Thyroid gland (tissue), 4 donors: ENCODE data around the gene ZKSCAN5. TPM values are rescaled to one million over a fixed set of nuclear protein-coding genes. Genes with fewer than 3 reads are reported as not detected.

Source experiments
- DNase-seq, 2 donors: peaks; one replicate each; pipeline ENCODE4 v3.0.0-alpha.2; 2019
- H3K27ac ChIP-seq, 3 donors: fragments of 200-600 bp; sonication (generic); 1 replicate in 2 of 3; 2 replicates in 1 of 3; pipeline ENCODE4 v1.5.1; 2016 to 2019; ENCODE audit warnings: mild to moderate bottlenecking in 1 of 3, moderate library complexity in 1 of 3
- H3K27me3 ChIP-seq: fragments of 200-600 bp; sonication (generic); one replicate; pipeline ENCODE4 v1.5.1; 2019
- H3K36me3 ChIP-seq, 2 donors: fragments of 200-600 bp; sonication (generic); one replicate each; pipeline ENCODE4 v1.5.1; 2016 to 2019
- H3K4me1 ChIP-seq, 2 donors: fragments of 200-600 bp; sonication (generic); one replicate each; pipeline ENCODE4 v1.5.1; 2017 to 2019
- H3K4me3 ChIP-seq, 3 donors: fragments of 200-600 bp; sonication (generic); replicated peaks in 1 of 3; 1 replicate in 2 of 3; 2 replicates in 1 of 3; pipeline ENCODE4 v1.5.1; 2016; ENCODE audit warnings: mild to moderate bottlenecking in 1 of 3
- H3K9me3 ChIP-seq: fragments of 200-600 bp; sonication (generic); one replicate; pipeline ENCODE4 v1.5.1; 2017
- CTCF ChIP-seq, 6 experiments: fragments of 200-600 bp in 3 of 6; fragments of 450-650 bp in 3 of 6; sonication (generic) in 3 of 6; IDR thresholded peaks; one replicate each; pipeline ENCODE4 v1.5.1; 2016 to 2019; ENCODE audit warnings: antibody characterized with exemption in 6 of 6, mild to moderate bottlenecking in 2 of 6, inconsistent platforms in 1 of 6, moderate library complexity in 1 of 6
- POLR2A ChIP-seq, 2 donors: fragments of 450-650 bp; IDR thresholded peaks; one replicate each; pipeline ENCODE4 v1.6.1; 2017; ENCODE audit warnings: antibody characterized with exemption in 2 of 2, mild to moderate bottlenecking in 2 of 2, moderate library complexity in 1 of 2
- WGBS, 2 donors: methylation state at CpG; one replicate each; pipeline ENCODE4 v1.1.5; 2017; 5-methylcytosine and 5-hydroxymethylcytosine counted together
- intact Hi-C: fragments of 100-400 bp; cut with DNase I; formaldehyde crosslinking; loops from one replicate; pipeline ENCODE4 v1.15.1; 2023
- total RNA-seq, 4 donors: library from RNA; depleted of rRNA; stranded (reverse); fragments of >200 nt; gene quantifications; one replicate each; pipeline ENCODE4 v1.2.3, GENCODE V29; 2016

Gene ZKSCAN5
- total RNA-seq, 4 donors from 2014 or later = 8.7 to 14.1 (median 9.7) TPM

GRCh38 chr7:99457650-99458493, 46.6 kb upstream of the ZKSCAN5 start:
- DNase-seq = no peak
- intact Hi-C loops = no loop called here
- no peak for TF ChIP-seq POLR2A (IDR thresholded peaks at IDR 0.05)
- TF ChIP-seq CTCF (IDR thresholded peaks at IDR 0.05) = no peak
- H3K27me3 ChIP-seq = no peaks in the 10 kb centered on the region
- peaks cover 24 to 25% of the 10 kb centered on the region in 2 donors for H3K36me3 ChIP-seq
- H3K4me3 ChIP-seq = no peak overlapping the region
- H3K9me3 ChIP-seq = no peaks in the 10 kb centered on the region
- H3K4me1 ChIP-seq = no peaks in the 10 kb centered on the region
- 80 to 87% methylated on average over 19 to 21 of the region's 26 CpGs for WGBS, 2 donors
- H3K27ac ChIP-seq = no peak overlapping the region

- WGBS, 2 donors = 95% methylated on average over 8 of the region's 8 CpGs
- TF ChIP-seq CTCF (IDR thresholded peaks at IDR 0.05) = peak in 1 of 6 experiments; percentile 12
- TF ChIP-seq POLR2A (IDR thresholded peaks at IDR 0.05) = no peak
- intact Hi-C loops = no loop called here
- DNase-seq = no peak
- Histone ChIP-seq H3K9me3 (no peaks in the 10 kb centered on the region), H3K4me3 (no peak overlapping the region), H3K36me3 (peaks cover 15 to 26% of the 10 kb centered on the region in 2 donors), H3K27ac (no peak overlapping the region), H3K4me1 (no peaks in the 10 kb centered on the region), H3K27me3 (no peaks in the 10 kb centered on the region)
Observed at GRCh38 chr7:99459087-99459486, 45.4 kb upstream of the ZKSCAN5 start.

- intact Hi-C loops = no loop called here
- no peak for DNase-seq
- TF ChIP-seq CTCF (IDR thresholded peaks at IDR 0.05) = no peak
- Histone ChIP-seq H3K36me3 (peaks cover 13 to 23% of the 10 kb centered on the region in 2 donors), H3K9me3 (no peaks in the 10 kb centered on the region), H3K4me3 (no peak overlapping the region), H3K27ac (no peak overlapping the region), H3K27me3 (no peaks in the 10 kb centered on the region), H3K4me1 (peaks cover 13% of the 10 kb centered on the region in 2 donors)
- 78 to 89% methylated on average over 11 of the region's 11 CpGs for WGBS, 2 donors
Observed at GRCh38 chr7:99460651-99461050, 43.8 kb upstream of the ZKSCAN5 start.

- no peak for DNase-seq
- TF ChIP-seq CTCF (IDR thresholded peaks at IDR 0.05) (no peak), POLR2A (IDR thresholded peaks at IDR 0.05) (no peak)
- intact Hi-C loops = no loop called here
- H3K4me1 ChIP-seq = peaks cover 13% of the 10 kb centered on the region in 2 donors
- H3K27me3 ChIP-seq = no peaks in the 10 kb centered on the region
- H3K27ac ChIP-seq = no peak overlapping the region
- no peak overlapping the region for H3K4me3 ChIP-seq
- H3K9me3 ChIP-seq = no peaks in the 10 kb centered on the region
- peaks cover 9 to 23% of the 10 kb centered on the region in 2 donors for H3K36me3 ChIP-seq
- 88 to 100% methylated on average over 2 of the region's 2 CpGs for WGBS, 2 donors
Observed at GRCh38 chr7:99461221-99461620, 43.2 kb upstream of the ZKSCAN5 start.

- Histone ChIP-seq H3K27ac (peak overlapping the region; percentile 20 to 81 (median 78)), H3K36me3 (peaks cover 0 to 5% of the 10 kb centered on the region in 2 donors), H3K27me3 (no peaks in the 10 kb centered on the region), H3K4me3 (peak overlapping the region; percentile 62 to 71 (median 67)), H3K9me3 (no peaks in the 10 kb centered on the region), H3K4me1 (peaks cover 13 to 16% of the 10 kb centered on the region in 2 donors)
- intact Hi-C loops = no loop called here
- no peak for DNase-seq
- TF ChIP-seq POLR2A (IDR thresholded peaks at IDR 0.05) (no peak), CTCF (IDR thresholded peaks at IDR 0.05) (no peak)
- WGBS, 2 donors = 9 to 13% methylated on average over 6 to 9 of the region's 9 CpGs
Observed at GRCh38 chr7:99465421-99465768, 39.1 kb upstream of the ZKSCAN5 start.
